Measurements from ENCODE around the gene IQCM. TPM values are rescaled to one million over a fixed set of nuclear protein-coding genes. Genes with fewer than 3 reads are reported as not detected.

The IQCM gene
- total RNA-seq, 1 donor from 2014 or later = not detected

GRCh38 chr4:149794352-149794751 is 21.3 kb downstream of the IQCM start:
- Mint-ChIP-seq H3K4me3 (ENCODE audit: unreplicated experiment) (no peak overlapping the region), H3K27ac (ENCODE audit: unreplicated experiment) (no peak overlapping the region), H3K27me3 (ENCODE audit: unreplicated experiment) (peaks cover 66% of the 10 kb centered on the region), H3K4me1 (ENCODE audit: unreplicated experiment) (no peaks in the 10 kb centered on the region), H3K36me3 (ENCODE audit: unreplicated experiment) (no peaks in the 10 kb centered on the region), H3K9me3 (ENCODE audit: unreplicated experiment) (no peaks in the 10 kb centered on the region)
- no peak for TF ChIP-seq CTCF (IDR thresholded peaks at IDR 0.05)
- no peak for DNase-seq (ENCODE audit: extremely low spot score, unreplicated experiment)

- Mint-ChIP-seq H3K27me3 (ENCODE audit: unreplicated experiment) (peaks cover 62% of the 10 kb centered on the region), H3K27ac (ENCODE audit: unreplicated experiment) (no peak overlapping the region), H3K4me3 (ENCODE audit: unreplicated experiment) (no peak overlapping the region), H3K9me3 (ENCODE audit: unreplicated experiment) (no peaks in the 10 kb centered on the region), H3K36me3 (ENCODE audit: unreplicated experiment) (no peaks in the 10 kb centered on the region), H3K4me1 (ENCODE audit: unreplicated experiment) (no peaks in the 10 kb centered on the region)
- TF ChIP-seq CTCF (IDR thresholded peaks at IDR 0.05) = no peak
- DNase-seq (ENCODE audit: extremely low spot score, unreplicated experiment) = no peak
These were observed 22.2 kb downstream of the IQCM start for GRCh38 chr4:149793459-149793858.

- Mint-ChIP-seq H3K4me3 (ENCODE audit: unreplicated experiment) (no peak overlapping the region), H3K4me1 (ENCODE audit: unreplicated experiment) (no peaks in the 10 kb centered on the region), H3K27me3 (ENCODE audit: unreplicated experiment) (peaks cover 47% of the 10 kb centered on the region), H3K9me3 (ENCODE audit: unreplicated experiment) (no peaks in the 10 kb centered on the region), H3K27ac (ENCODE audit: unreplicated experiment) (no peak overlapping the region), H3K36me3 (ENCODE audit: unreplicated experiment) (no peaks in the 10 kb centered on the region)
- TF ChIP-seq CTCF (IDR thresholded peaks at IDR 0.05) = no peak
- no peak for DNase-seq (ENCODE audit: extremely low spot score, unreplicated experiment)
These were observed 23.8 kb downstream of the IQCM start for GRCh38 chr4:149791851-149792250.

GRCh38 chr4:149790172-149790907 is 25.3 kb downstream of the IQCM start:
- H3K36me3 Mint-ChIP-seq (ENCODE audit: unreplicated experiment) = no peaks in the 10 kb centered on the region
- no peak for TF ChIP-seq CTCF (IDR thresholded peaks at IDR 0.05)
- H3K27ac Mint-ChIP-seq (ENCODE audit: unreplicated experiment) = no peak overlapping the region
- H3K27me3 Mint-ChIP-seq (ENCODE audit: unreplicated experiment) = peaks cover 49% of the 10 kb centered on the region
- no peak for DNase-seq (ENCODE audit: extremely low spot score, unreplicated experiment)
- no peaks in the 10 kb centered on the region for H3K9me3 Mint-ChIP-seq (ENCODE audit: unreplicated experiment)
- H3K4me3 Mint-ChIP-seq (ENCODE audit: unreplicated experiment) = no peak overlapping the region
- no peaks in the 10 kb centered on the region for H3K4me1 Mint-ChIP-seq (ENCODE audit: unreplicated experiment)

GRCh38 chr4:149788300-149788699 is 27.3 kb downstream of the IQCM start:
- no peak for TF ChIP-seq CTCF (IDR thresholded peaks at IDR 0.05)
- Mint-ChIP-seq H3K36me3 (ENCODE audit: unreplicated experiment) (no peaks in the 10 kb centered on the region), H3K4me1 (ENCODE audit: unreplicated experiment) (no peaks in the 10 kb centered on the region), H3K27ac (ENCODE audit: unreplicated experiment) (no peak overlapping the region), H3K9me3 (ENCODE audit: unreplicated experiment) (no peaks in the 10 kb centered on the region), H3K27me3 (ENCODE audit: unreplicated experiment) (peaks cover 39% of the 10 kb centered on the region), H3K4me3 (ENCODE audit: unreplicated experiment) (no peak overlapping the region)
- DNase-seq (ENCODE audit: extremely low spot score, unreplicated experiment) = no peak

All from osteocyte (in vitro differentiated cells).